GM21526 (cell line): Measurements from ENCODE around the gene ACTL6B.

Source experiments
- ATAC-seq: cut with Tn5 transposase; IDR thresholded peaks from one replicate; pipeline ENCODE4 v1.9.1; 2021; ENCODE audit warnings: moderate library complexity; ENCODE audit not compliant: unreplicated experiment, low FRiP score

ACTL6B gene

GRCh38 chr7:100684534-100685042, 28.3 kb upstream of the ACTL6B start:
- no peak for ATAC-seq

- ATAC-seq = no peak
Observed at GRCh38 chr7:100683659-100684533, 27.6 kb upstream of the ACTL6B start.

GRCh38 chr7:100682991-100683658, 26.9 kb upstream of the ACTL6B start:
- no peak for ATAC-seq

- ATAC-seq = no peak
Observed at GRCh38 chr7:100682228-100682741, 26.0 kb upstream of the ACTL6B start.

GRCh38 chr7:100681491-100682227, 25.4 kb upstream of the ACTL6B start:
- no peak for ATAC-seq

GRCh38 chr7:100680576-100681271, 24.5 kb upstream of the ACTL6B start:
- no peak for ATAC-seq

- ATAC-seq = no peak
Observed at GRCh38 chr7:100679927-100680575, 23.8 kb upstream of the ACTL6B start.

- no peak for ATAC-seq
Observed at GRCh38 chr7:100679129-100679926, 23.1 kb upstream of the ACTL6B start.

- ATAC-seq = no peak
Observed at GRCh38 chr7:100678291-100678984, 22.2 kb upstream of the ACTL6B start.

- ATAC-seq = no peak
Observed at GRCh38 chr7:100677308-100678267, 21.3 kb upstream of the ACTL6B start.

GRCh38 chr7:100676501-100677306, 20.5 kb upstream of the ACTL6B start:
- no peak for ATAC-seq

- ATAC-seq = no peak
Observed at GRCh38 chr7:100675581-100676350, 19.5 kb upstream of the ACTL6B start.

GRCh38 chr7:100675105-100675451, 18.8 kb upstream of the ACTL6B start:
- ATAC-seq = no peak

- ATAC-seq = no peak
Observed at GRCh38 chr7:100674411-100675104, 18.3 kb upstream of the ACTL6B start.

GRCh38 chr7:100673942-100674410, 17.7 kb upstream of the ACTL6B start:
- ATAC-seq = no peak
